Endothelial cell of hepatic sinusoid (primary cell): Measurements from ENCODE around the gene ALPK1.
"Not testable (repeated sequence)": the region's sequence is repeated elsewhere in the genome, so short reads cannot be mapped to it uniquely, and the experiment has no call there.

ENCODE experiments used
- in situ Hi-C: cut with HindIII; loops from 2 replicates; pipeline ENCODE4 v1.10.0; 2017; ENCODE audit warnings: low sequenced_read_pairs

ALPK1 gene

GRCh38 chr4:112426416-112426815, 129.2 kb downstream of the ALPK1 start:
- in situ Hi-C loops: no loop called here

GRCh38 chr4:112431158-112431557, 134.0 kb downstream of the ALPK1 start:
- in situ Hi-C loops: no loop called here

GRCh38 chr4:112436987-112437386, 139.8 kb downstream of the ALPK1 start:
- in situ Hi-C loops: no loop called here

- in situ Hi-C loops: not testable (repeated sequence)
Measured at GRCh38 chr4:112442226-112442625, 145.1 kb downstream of the ALPK1 start.

GRCh38 chr4:112448306-112449132, 151.3 kb downstream of the ALPK1 start:
- in situ Hi-C loops: no loop called here

GRCh38 chr4:112449708-112450107, 152.5 kb downstream of the ALPK1 start:
- in situ Hi-C loops: no loop called here

GRCh38 chr4:112451104-112451503, 153.9 kb downstream of the ALPK1 start:
- in situ Hi-C loops: no loop called here

- in situ Hi-C loops: no loop called here
Measured at GRCh38 chr4:112451831-112452230, 154.7 kb downstream of the ALPK1 start.

- in situ Hi-C loops: no loop called here
Measured at GRCh38 chr4:112453321-112453720, 156.2 kb downstream of the ALPK1 start.

- in situ Hi-C loops: no loop called here
Measured at GRCh38 chr4:112472318-112472717, 175.1 kb downstream of the ALPK1 start.

- in situ Hi-C loops: no loop called here
Measured at GRCh38 chr4:112473985-112474384, 176.8 kb downstream of the ALPK1 start.

GRCh38 chr4:112485930-112486329, 188.8 kb downstream of the ALPK1 start:
- in situ Hi-C loops: loop anchor here (10.0 kb wide), 1 partner anchor 59 kb away; no protein-coding TSS in a partner anchor

- in situ Hi-C loops: not testable (repeated sequence)
Measured at GRCh38 chr4:112490808-112491207, 193.6 kb downstream of the ALPK1 start.
